H9 (cell line): ENCODE measurements around the gene ZSWIM9. TPM values are rescaled to one million over a fixed set of nuclear protein-coding genes. Genes with fewer than 3 reads are reported as not detected.

Source experiments
- DNase-seq: peaks from one replicate; pipeline ENCODE4 v3.0.0-alpha.2; 2017
- H2AFZ ChIP-seq: one replicate; pipeline ENCODE4 v1.6.1; 2013; ENCODE audit warnings: mild to moderate bottlenecking, low read length, control low read depth, moderate library complexity
- H2AK5ac ChIP-seq: 2 replicates; pipeline ENCODE4 v1.6.1; 2013; ENCODE audit warnings: low read length, control low read depth, mixed read lengths; ENCODE audit not compliant: insufficient read length
- H2BK120ac ChIP-seq: one replicate; pipeline ENCODE4 v1.6.1; 2013; ENCODE audit warnings: low read depth, mild to moderate bottlenecking, low read length, control low read depth, inconsistent platforms; ENCODE audit not compliant: poor library complexity, severe bottlenecking
- H2BK12ac ChIP-seq: 2 replicates; pipeline ENCODE4 v1.6.1; 2013; ENCODE audit warnings: low read length, control low read depth, mixed read lengths, low read depth; ENCODE audit not compliant: insufficient read length
- H2BK15ac ChIP-seq: 2 replicates; pipeline ENCODE4 v1.6.1; 2013; ENCODE audit warnings: low read depth, low read length, control low read depth
- H2BK20ac ChIP-seq: one replicate; pipeline ENCODE4 v1.6.1; 2013; ENCODE audit warnings: low read depth, mild to moderate bottlenecking, low read length, control low read depth, inconsistent platforms; ENCODE audit not compliant: poor library complexity, severe bottlenecking
- H2BK5ac ChIP-seq: 2 replicates; pipeline ENCODE4 v1.6.1; 2013; ENCODE audit warnings: low read length, control low read depth, mixed read lengths; ENCODE audit not compliant: insufficient read length
- H3K14ac ChIP-seq: 2 replicates; pipeline ENCODE4 v1.6.1; 2013; ENCODE audit warnings: low read length, control low read depth; ENCODE audit not compliant: insufficient read depth
- H3K18ac ChIP-seq: 2 replicates; pipeline ENCODE4 v1.6.1; 2013; ENCODE audit warnings: low read depth, mild to moderate bottlenecking, mixed read lengths, low read length, control low read depth; ENCODE audit not compliant: insufficient read length
- H3K23ac ChIP-seq: 2 replicates; pipeline ENCODE4 v1.6.1; 2013; ENCODE audit warnings: low read length, control low read depth, mixed read lengths, low read depth; ENCODE audit not compliant: insufficient read length
- H3K23me2 ChIP-seq: 2 replicates; pipeline ENCODE4 v1.6.1; 2013; ENCODE audit warnings: low read depth, mild to moderate bottlenecking, mixed read lengths, low read length, control low read depth; ENCODE audit not compliant: insufficient read length, poor library complexity, severe bottlenecking
- H3K27ac ChIP-seq: 2 replicates; pipeline ENCODE4 v1.5.1; 2013; ENCODE audit warnings: low read length, control low read depth, mixed read lengths, low read depth; ENCODE audit not compliant: insufficient read length
- H3K27me3 ChIP-seq: 2 replicates; pipeline ENCODE4 v1.6.1; 2013; ENCODE audit warnings: low read length, control low read depth, inconsistent platforms; ENCODE audit not compliant: insufficient read depth
- H3K4ac ChIP-seq: 2 replicates; pipeline ENCODE4 v1.6.1; 2013; ENCODE audit warnings: low read depth, mild to moderate bottlenecking, control low read depth, inconsistent platforms, low read length, moderate library complexity
- H3K4me1 ChIP-seq: 2 replicates; pipeline ENCODE4 v1.6.1; 2013; ENCODE audit warnings: low read length, control low read depth, inconsistent platforms; ENCODE audit not compliant: insufficient read depth
- H3K4me2 ChIP-seq: 2 replicates; pipeline ENCODE4 v1.6.1; 2013; ENCODE audit warnings: low read length, control low read depth, mixed read lengths; ENCODE audit not compliant: insufficient read length, insufficient read depth
- H3K56ac ChIP-seq: 2 replicates; pipeline ENCODE4 v1.6.1; 2013; ENCODE audit warnings: low read depth, mild to moderate bottlenecking, mixed read lengths, low read length, control low read depth; ENCODE audit not compliant: insufficient read length
- H3K79me1 ChIP-seq: 2 replicates; pipeline ENCODE4 v1.6.1; 2013; ENCODE audit warnings: low read depth, mild to moderate bottlenecking, moderate library complexity, low read length, control low read depth, inconsistent platforms; ENCODE audit not compliant: insufficient read depth, poor library complexity, severe bottlenecking
- H3K79me2 ChIP-seq: 2 replicates; pipeline ENCODE4 v1.6.1; 2013; ENCODE audit warnings: low read length, control low read depth, inconsistent platforms; ENCODE audit not compliant: insufficient read depth
- H3K9ac ChIP-seq: 2 replicates; pipeline ENCODE4 v1.6.1; 2013; ENCODE audit warnings: low read length, control low read depth, mixed read lengths; ENCODE audit not compliant: insufficient read length; ENCODE audit errors: extremely low read depth
- H3K9me3 ChIP-seq: one replicate; pipeline ENCODE4 v1.6.1; 2013; ENCODE audit warnings: low read depth, low read length, inconsistent platforms; ENCODE audit not compliant: control insufficient read depth
- H3T11ph ChIP-seq: one replicate; pipeline ENCODE4 v1.6.1; 2013; ENCODE audit warnings: mild to moderate bottlenecking, low read length, control low read depth, inconsistent platforms
- H4K20me1 ChIP-seq: one replicate; pipeline ENCODE4 v1.6.1; 2013; ENCODE audit not compliant: control insufficient read depth, insufficient read length, insufficient read depth
- H4K5ac ChIP-seq: 2 replicates; pipeline ENCODE4 v1.6.1; 2013; ENCODE audit warnings: low read depth, mild to moderate bottlenecking, mixed read lengths, low read length, control low read depth; ENCODE audit not compliant: insufficient read length
- H4K8ac ChIP-seq: replicated peaks from 2 replicates; pipeline ENCODE4 v1.6.1; 2013; ENCODE audit warnings: low read length, control low read depth, mixed read lengths, low read depth; ENCODE audit not compliant: insufficient read length
- H4K91ac ChIP-seq: 2 replicates; pipeline ENCODE4 v1.6.1; 2013; ENCODE audit warnings: low read depth, mild to moderate bottlenecking, moderate library complexity, mixed read lengths, low read length, control low read depth; ENCODE audit not compliant: insufficient read length
- H3K27ac Mint-ChIP-seq, 3 experiments: 2 replicates in 2 of 3; 3 replicates in 1 of 3; pipeline ENCODE4 v1.8.0; 2020 to 2021; ENCODE audit warnings: mixed read lengths in 3 of 3, mild to moderate bottlenecking in 1 of 3, moderate library complexity in 1 of 3
- H3K27me3 Mint-ChIP-seq: 2 replicates; pipeline ENCODE4 v1.8.0; 2021; ENCODE audit warnings: low read depth, mild to moderate bottlenecking, moderate library complexity, mixed read lengths
- H3K36me3 Mint-ChIP-seq, 3 experiments: 2 replicates in 2 of 3; 3 replicates in 1 of 3; pipeline ENCODE4 v1.8.0; 2020 to 2021; ENCODE audit warnings: low read depth in 3 of 3, mixed read lengths in 3 of 3; ENCODE audit not compliant: insufficient read depth in 1 of 3
- H3K4me1 Mint-ChIP-seq, 2 experiments: 2 replicates each; pipeline ENCODE4 v1.8.0; 2020; ENCODE audit warnings: mixed read lengths in 2 of 2
- H3K4me3 Mint-ChIP-seq, 2 experiments: 2 replicates in 1 of 2; 3 replicates in 1 of 2; pipeline ENCODE4 v1.8.0; 2020 to 2021; ENCODE audit warnings: mild to moderate bottlenecking in 2 of 2, mixed read lengths in 2 of 2, moderate library complexity in 1 of 2
- H3K9me3 Mint-ChIP-seq, 2 experiments: 2 replicates in 1 of 2; 3 replicates in 1 of 2; pipeline ENCODE4 v1.8.0; 2020; ENCODE audit warnings: mild to moderate bottlenecking in 2 of 2, mixed read lengths in 2 of 2, moderate library complexity in 1 of 2
- CTCF ChIP-seq: fragments of 200-600 bp; sonication (generic); conservative IDR thresholded peaks from 3 replicates; pipeline ENCODE4 v1.8.0; 2021; ENCODE audit warnings: antibody characterized with exemption, mild to moderate bottlenecking
- WGBS: extraction: QIAGEN DNeasy Blood & Tissue Kit; methylation state at CpG from one replicate; pipeline ENCODE4 v1.1.7; 2013; ENCODE audit warnings: missing lambda C conversion rate, low lambda C conversion rate, mixed read lengths; ENCODE audit not compliant: insufficient read length; ENCODE audit errors: extremely low coverage; 5-methylcytosine and 5-hydroxymethylcytosine counted together
- total RNA-seq: library from RNA; stranded (reverse); gene quantifications from 2 replicates; pipeline ENCODE4 v1.2.1, GENCODE V29; 2021

ZSWIM9 gene
- total RNA-seq, 1 experiment from 2014 or later = 8.9 TPM

GRCh38 chr19:48213959-48214358, 43.5 kb downstream of the ZSWIM9 start:
- Mint-ChIP-seq H3K4me1 (peaks cover 5 to 7% of the 10 kb centered on the region in 2 experiments; a peak in 3 of 4 replicates), H3K4me3 (no peak overlapping the region), H3K9me3 (no peaks in the 10 kb centered on the region), H3K27me3 (no peaks in the 10 kb centered on the region; the same call in none of the 2 replicates), H3K36me3 (peaks cover 0 to 10% (median 0%) of the 10 kb centered on the region in 3 experiments; a peak in 4 of 7 replicates), H3K27ac (no peak overlapping the region; a peak in 2 of 7 replicates)
- Histone ChIP-seq H3K56ac (no peak overlapping the region), H2BK5ac (no peak overlapping the region), H2BK120ac (no peak overlapping the region), H2BK20ac (no peak overlapping the region), H2AK5ac (no peak overlapping the region), H3K23me2 (no peaks in the 10 kb centered on the region), H3K4ac (no peak overlapping the region), H3K9me3 (no peaks in the 10 kb centered on the region), H3K79me1 (no peaks in the 10 kb centered on the region), H2BK12ac (no peak overlapping the region), H2AFZ (no peak overlapping the region), H3K79me2 (no peaks in the 10 kb centered on the region), H3K23ac (no peak overlapping the region), H3K9ac (no peak overlapping the region), H4K5ac (no peak overlapping the region), H3K4me2 (no peak overlapping the region), H4K8ac (no peak overlapping the region), H3K27ac (no peak overlapping the region), H3K18ac (no peak overlapping the region), H4K20me1 (no peaks in the 10 kb centered on the region), H4K91ac (no peak overlapping the region), H3K27me3 (no peaks in the 10 kb centered on the region), H3K14ac (no peak overlapping the region), H2BK15ac (no peak overlapping the region), H3T11ph (no peak overlapping the region), H3K4me1 (no peaks in the 10 kb centered on the region)
- no peak for DNase-seq
- WGBS = no CpG with 5 or more reads among the region's 5 CpGs
- no peak for TF ChIP-seq CTCF
